IPS-NIHi7 (cell line): ENCODE results near the gene OR6Y1.

ENCODE experiments used
- DNase-seq: peaks from one replicate; pipeline ENCODE4 v3.0.0; 2012; ENCODE audit warnings: mixed read lengths; ENCODE audit errors: extremely low spot score

Gene OR6Y1, protein sequence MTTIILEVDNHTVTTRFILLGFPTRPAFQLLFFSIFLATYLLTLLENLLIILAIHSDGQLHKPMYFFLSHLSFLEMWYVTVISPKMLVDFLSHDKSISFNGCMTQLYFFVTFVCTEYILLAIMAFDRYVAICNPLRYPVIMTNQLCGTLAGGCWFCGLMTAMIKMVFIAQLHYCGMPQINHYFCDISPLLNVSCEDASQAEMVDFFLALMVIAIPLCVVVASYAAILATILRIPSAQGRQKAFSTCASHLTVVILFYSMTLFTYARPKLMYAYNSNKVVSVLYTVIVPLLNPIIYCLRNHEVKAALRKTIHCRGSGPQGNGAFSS

DNA sequence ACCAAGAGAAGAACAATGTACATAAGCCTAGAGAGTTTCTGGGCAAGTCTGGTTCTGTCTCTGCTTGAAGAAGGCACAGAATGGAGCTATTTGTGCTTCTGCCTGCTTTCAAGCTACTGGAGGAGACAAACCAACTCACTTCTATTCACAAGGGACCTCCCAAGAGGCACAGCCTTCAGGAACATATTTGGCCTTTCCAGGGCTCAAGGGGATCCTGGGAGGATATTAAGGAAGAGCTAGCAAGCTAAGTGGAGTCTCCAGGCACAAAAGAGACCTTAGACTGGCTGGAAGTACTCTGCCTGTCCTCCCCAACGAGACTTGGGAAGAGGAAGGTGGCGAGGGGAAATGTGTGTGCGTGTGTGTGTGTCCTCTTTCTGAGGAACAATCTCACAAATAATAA lies at the start of gene OR6Y1:
Gene OR6Y1, minus strand, starts transcription at position 54 of the 400 bp plus-strand sequence. CDS start 6,300 bp downstream, outside the sequence.
- DNase-seq, result no peak

- DNase-seq, result no peak
These were observed 46.5 kb upstream of the OR6Y1 start for GRCh38 chr1:158600735-158601134.

GRCh38 chr1:158586942-158587341 lies 32.7 kb upstream of the OR6Y1 start:
- no peak for DNase-seq

DNA sequence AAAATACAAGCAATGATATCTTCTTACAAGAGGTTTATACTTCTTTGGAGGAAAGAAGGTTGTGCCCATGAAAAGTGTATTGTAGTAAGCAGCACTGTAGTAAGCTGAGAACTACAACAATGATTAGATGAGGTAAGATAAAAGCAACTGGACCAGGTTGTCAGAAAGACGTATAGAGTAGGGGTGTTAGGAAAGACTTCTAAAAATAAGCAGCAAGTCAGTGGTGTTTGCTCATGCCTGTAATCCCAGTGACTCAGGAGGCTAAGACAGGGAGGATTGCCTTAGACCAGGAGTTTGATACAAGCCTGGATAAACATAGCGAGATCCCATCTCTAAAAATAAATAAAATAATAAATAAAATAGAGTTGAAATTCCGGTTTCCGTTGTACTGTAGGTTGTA lies 29.8 kb upstream of the OR6Y1 start:
- DNase-seq, result no peak

DNA sequence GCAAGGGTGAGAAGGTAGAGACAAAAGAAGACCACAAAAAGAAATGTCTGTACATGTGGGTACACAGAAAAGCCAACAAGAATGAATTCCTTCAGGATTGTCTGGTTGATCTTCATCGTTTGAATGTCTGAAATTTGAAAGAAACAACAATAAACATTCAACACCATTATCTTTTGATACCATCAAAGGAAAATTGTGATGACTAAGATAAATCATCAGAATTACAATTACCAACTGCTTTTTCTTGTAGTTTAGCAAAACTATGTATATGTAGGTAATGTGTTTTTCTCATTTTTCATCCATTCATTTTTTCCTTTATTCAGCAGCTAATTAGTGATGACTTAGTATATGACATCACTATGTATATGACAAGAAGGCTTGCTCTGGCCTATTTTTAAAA lies 25.5 kb upstream of the OR6Y1 start, which contains the start of gene OR10X1:
Gene OR10X1, minus strand, starts transcription at position 167 of the 400 bp plus-strand sequence. Its CDS starts 0 bp downstream, at position 167.
- DNase-seq, result no peak

DNA sequence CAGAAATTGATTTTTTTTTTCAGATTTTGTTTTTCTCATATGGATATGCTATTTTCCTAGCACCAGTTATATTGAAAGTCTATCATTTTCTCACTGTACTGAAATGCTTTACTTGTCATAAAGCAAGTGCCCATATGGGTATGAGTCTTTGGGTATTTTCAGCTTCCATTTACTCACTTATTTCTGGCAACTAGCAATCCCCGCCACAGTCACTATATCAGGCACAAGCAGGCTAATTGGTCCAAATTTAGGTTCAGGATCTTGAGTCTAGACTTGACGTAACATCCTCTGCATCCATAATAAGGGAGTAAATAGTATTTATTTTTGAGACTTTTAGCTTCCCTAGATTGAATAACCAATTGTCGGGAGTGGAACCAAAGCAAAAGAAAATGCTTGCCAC lies 23.4 kb upstream of the OR6Y1 start:
- DNase-seq, result no peak

DNA sequence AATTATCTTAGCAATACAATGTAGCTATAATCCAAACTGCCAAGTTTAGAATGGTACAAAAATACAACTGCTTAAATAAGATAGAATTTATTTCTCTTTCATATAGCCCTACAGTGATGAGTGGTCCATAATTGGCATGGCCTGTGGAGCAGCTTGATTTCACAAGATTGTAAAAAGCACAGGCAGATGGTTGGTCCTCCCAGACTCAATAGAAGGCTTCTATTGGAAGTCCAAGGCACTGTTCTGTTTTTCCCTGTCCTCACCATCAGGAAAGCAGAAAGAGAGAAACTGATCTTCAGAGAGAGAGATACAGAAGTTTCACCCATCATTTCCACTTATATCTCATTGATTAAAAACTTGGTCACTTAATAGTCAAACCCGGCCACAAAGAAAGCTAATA lies 18.0 kb upstream of the OR6Y1 start:
- DNase-seq, result no peak

- no peak for DNase-seq
These were observed 16.3 kb upstream of the OR6Y1 start, which contains the start of gene OR6P1 for GRCh38 chr1:158570480-158570879. TSS of gene OR6P1 (minus strand) at chr1:158570580. CDS start at chr1:158563604, 6,976 bp downstream.

GRCh38 chr1:158564608-158565007 lies 10.4 kb upstream of the OR6Y1 start:
- DNase-seq, result no peak

DNA sequence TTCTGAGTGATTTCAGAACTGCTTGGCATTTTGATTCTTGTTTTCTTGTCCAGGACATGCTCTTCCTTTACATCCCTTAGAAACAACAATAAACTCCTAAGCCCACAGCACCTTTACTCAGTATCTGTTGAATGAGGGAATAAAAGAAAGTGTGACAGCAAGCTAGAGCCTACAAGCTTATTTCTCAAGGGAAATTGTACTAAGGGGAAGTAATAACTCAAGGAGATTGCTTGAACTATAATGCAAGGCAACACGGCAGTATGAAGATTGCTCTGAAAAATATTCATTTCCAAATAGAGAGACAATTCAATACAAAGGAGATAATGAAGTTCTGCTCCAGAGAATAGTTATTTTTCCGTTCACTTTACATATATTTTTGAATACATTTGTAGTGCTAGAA lies 9.6 kb upstream of the OR6Y1 start:
- no peak for DNase-seq

DNA sequence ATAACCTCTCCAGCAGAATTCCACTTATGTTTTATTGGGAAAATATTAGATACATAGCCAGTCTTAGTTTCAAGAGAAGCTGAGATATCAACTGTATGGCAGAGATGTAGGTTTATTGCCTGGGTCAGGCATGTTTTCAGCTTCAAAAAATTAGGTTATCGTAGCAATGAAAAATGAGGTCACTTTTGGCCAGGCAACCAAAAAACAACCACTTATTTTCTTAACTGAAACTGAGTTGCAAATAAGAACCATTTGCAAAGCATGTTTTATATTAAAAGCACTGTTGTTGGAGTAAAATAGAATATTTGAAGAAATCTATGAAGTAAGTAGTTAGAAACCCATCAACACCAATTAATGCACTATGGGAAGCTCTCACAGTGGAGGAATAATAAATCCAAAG lies 5.5 kb upstream of the OR6Y1 start:
- DNase-seq, result no peak

DNA sequence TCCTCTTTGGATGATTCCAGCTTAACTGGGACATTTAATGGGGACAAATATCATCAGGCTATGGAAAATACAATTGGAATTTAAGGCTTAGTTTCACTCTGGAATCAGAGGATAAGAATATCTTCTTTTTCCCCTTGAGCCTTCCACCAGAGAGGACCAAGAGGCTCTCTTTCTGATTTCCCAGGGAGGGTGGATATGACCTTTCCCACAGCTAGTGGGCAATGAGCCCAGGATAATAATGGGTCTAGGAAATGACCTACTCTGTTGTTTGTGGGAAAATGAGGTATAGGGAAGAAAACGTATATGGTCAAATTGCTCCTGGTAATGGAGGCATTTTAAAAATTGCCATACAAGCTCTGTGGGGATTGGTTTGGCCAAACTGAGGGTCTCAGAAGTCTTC lies 1.9 kb downstream of the OR6Y1 start:
- no peak for DNase-seq

DNA sequence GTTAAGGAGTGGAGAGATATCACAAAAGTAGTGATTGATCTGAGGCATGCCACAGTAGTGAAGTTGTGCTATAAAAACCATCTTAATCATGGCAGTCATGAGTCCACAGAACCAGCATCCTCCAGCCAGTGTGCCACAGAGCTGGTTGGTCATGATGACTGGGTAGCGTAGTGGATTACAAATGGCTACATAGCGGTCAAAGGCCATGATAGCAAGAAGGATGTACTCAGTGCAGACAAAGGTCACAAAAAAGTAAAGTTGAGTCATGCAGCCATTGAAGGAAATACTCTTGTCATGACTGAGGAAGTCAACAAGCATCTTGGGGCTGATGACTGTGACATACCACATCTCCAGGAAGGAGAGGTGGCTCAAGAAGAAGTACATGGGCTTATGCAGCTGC lies 6.7 kb downstream of the OR6Y1 start:
- no peak for DNase-seq

GRCh38 chr1:158537609-158538008 lies 16.6 kb downstream of the OR6Y1 start:
- DNase-seq, result no peak

DNA sequence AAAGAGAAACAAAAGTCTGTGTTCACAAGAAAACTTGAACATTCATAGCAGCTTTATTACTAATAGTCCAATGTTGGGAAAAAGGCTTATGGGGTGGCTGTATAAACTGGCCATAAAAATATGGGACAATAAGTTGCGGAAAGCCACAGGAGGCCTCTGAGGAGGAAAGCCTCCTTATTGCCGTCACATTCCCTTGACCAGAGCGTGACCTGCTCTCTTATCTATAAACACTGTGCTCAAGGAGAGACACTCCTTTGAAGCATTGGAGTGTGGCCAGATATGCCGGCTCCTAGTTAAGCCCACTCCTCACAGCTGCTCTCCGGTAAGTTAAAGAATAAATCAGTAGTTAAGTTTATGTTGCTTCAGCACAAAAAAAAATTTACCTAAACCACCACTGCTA lies 19.7 kb downstream of the OR6Y1 start:
- DNase-seq, result no peak

- peak; percentile 13 for DNase-seq
These were observed 26.9 kb downstream of the OR6Y1 start for GRCh38 chr1:158527190-158527815.

DNA sequence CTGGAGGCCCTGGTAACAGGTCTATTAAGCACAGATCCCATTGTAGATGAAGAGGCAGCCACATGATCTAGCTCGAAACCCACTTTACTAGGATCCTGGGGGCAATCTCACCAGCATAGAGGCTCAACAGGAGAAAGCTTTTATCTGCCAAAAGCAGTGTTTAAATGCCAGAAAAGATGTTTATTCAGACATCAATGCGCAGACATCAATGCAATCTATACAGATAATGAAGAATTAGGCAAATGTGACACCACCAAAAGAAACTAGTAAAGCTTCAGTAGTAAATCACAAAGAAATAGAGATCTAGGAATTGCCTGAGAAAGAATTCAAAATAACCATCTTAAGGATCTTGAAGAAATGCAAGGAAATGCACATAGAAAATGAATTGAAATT lies 32.5 kb downstream of the OR6Y1 start:
- no peak for DNase-seq

DNA sequence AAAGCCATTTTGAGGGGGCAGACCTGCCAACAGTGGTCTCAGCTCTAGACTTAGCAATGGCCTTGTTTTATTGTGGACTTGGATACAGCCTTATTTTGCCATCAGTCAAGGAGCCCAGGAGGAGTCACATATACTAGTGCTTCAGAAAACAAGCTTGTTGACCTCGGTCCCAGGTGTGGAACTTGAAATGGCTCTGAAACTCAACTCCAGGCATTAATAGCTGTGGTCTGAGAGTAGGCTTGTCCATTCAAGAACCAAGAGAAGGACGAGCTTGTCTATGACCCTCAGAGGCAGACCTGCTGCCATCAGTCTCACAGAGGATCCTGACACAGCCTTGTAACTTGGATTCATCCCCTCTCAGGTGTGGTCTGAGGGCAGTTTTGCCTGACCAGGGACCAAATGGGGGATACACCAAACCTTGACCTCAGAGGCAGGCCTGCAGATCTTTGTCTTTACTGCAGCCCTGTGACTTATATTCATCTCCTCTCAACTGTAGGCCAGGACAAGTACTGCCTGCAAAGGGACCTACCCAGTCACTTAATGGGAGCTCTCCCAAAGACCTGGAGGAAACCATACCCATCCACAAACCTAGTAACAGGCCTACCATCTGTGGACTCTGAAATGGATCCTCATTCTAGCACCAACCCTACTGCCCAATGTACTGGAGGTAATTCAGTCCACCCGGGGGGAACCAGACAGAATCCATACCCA lies 33.1 kb downstream of the OR6Y1 start:
- no peak for DNase-seq

DNA sequence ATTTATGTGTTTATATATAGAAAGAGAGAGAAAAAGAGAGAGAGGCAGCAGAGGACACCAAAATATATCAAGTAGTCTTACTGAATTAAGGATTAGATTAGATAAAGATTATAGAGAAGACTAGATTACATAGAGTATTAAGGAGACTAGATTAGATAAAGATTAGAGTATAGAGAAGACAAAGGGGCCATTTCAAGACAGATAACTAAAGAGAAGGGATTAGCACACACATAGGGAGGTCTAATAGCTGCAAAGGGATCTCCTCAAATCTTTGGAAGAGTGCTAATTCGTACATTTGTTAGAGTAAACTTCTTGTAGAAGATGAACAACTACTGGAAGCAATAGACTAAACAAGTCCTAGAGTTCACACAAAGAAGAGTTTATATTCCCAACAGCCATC lies 34.2 kb downstream of the OR6Y1 start:
- no peak for DNase-seq

DNA sequence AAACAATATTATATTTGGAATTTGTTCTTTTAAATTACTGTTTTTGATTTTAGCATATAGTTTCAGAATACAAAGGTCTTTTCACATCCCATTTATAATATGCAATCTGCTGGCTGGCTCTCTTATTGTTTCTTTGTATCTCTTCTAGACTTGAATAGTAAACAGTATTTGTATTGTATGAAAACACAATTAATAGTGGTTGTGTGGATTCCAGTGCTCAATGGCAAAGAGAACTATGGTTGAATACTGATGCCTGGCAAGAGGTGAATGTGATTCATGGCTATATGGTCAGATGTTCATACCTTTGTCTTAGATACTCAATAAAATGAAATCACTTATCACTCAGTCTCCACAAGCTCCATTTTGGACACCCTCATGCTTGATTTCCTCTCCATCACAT lies 37.2 kb downstream of the OR6Y1 start:
- no peak for DNase-seq

DNA sequence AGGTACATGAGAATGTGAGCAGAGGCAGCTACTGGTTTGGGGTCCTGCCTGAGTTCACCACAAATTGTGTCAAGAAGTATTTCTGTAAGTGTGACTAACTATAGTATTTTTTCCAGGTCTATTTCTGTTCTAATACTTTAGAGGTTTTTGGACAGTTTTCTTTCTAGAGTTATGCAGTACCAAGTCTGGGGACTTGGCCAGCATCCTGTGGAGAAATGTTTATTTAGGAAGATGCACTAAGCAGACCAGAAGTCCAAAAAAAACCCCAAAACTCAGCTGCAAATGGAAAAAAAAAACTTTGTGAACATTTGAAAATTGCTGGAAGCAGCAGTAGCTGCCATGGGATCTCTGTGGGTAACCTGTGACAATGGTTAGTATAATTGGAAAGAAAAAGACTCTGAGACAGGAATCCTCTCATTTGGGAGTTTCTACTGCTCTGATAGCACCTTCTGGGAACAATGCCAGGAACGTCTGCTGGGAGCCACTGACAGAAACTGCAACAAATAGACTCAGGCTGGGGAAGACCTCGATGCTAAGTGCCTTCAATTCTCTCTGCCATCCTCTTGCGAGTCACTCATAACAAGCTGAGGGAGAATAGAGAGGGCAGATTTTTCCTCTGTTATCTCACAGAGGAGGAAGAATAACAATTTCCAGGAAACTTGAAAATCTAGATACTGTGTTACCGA lies 44.6 kb downstream of the OR6Y1 start:
- DNase-seq, result no peak

DNA sequence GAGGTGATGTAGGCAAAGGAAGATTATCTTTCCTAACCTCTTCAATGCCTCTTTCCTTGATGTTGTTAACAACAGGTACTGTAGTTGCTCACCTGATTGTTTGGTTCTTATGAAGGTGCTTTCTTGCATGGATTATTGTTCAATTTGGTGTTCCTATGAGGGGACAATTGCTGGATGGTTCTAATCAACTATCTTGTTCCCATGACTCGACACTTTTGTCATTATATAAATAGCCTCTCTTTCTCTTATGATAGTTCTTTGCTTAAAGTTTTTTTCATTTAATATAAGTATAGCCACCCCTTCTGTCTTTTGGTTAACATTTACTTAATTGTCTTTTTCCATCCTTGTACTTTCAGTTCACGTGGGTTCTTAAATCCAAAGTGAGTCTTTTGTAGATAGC lies 46.7 kb downstream of the OR6Y1 start:
- DNase-seq, result no peak
